HG02588 (cell line): ENCODE measurements around the gene MPV17.
"Not testable (repeated sequence)": the region's sequence is repeated elsewhere in the genome, so short reads cannot be mapped to it uniquely, and the experiment has no call there.

Source experiments
- ATAC-seq: cut with Tn5 transposase; IDR thresholded peaks from one replicate; pipeline ENCODE4 v1.9.1; 2021; ENCODE audit warnings: mild to moderate bottlenecking, moderate library complexity; ENCODE audit not compliant: unreplicated experiment

The MPV17 gene

DNA sequence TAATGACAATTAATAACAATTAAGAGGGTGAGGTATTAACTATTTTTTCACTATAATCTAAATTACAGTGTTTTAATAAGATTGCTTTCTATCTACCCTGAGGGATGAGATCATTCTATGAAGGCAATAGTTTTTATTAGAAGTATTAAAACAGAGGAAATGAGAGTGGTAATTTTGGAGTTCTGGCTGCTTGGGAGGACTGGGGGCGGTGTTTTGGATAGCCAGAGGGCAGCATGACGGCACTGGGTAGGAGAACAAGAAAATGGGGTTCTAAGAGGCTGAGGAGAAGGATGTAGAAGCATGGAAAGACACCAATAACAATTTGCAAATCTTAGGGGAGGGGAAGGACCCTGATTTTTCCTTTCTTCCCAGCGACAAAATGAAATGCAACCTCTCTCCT is 52.8 kb downstream of the MPV17 start:
- no peak for ATAC-seq

DNA sequence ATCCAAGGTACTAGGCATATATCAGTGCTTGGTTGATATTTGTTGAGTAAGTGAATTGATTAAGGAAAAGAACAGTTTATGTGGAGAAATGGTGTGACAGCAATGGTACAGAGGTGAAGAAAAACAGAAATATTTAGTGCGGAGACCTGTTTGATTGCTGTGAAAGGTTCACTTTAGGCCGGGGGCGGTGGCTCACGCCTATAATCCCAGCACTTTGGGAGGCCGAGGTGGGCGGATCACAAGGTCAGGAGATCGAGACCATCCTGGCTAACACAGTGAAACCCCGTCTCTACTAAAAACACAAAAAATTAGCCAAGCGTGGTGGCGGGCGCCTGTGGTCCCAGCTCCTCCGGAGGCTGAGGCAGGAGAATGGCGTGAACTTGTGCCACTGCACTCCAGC is 54.6 kb downstream of the MPV17 start:
- ATAC-seq = not testable (repeated sequence)

DNA sequence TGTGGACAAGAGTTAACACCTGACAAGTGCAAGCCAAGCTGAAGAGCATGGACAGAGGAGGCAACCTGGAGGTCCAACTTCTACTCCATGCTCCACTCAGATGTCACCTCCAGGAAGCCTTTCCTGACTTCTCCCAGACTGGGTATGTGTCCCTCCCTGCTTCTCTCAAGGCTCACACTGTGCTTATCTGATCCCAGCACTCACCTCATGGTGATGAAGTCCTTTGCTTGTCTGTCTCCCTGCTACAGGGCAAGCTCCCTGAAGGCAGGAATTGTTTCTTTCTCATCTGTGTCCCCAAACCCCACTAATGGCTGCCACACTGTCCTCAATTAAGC is 57.4 kb downstream of the MPV17 start:
- no peak for ATAC-seq

DNA sequence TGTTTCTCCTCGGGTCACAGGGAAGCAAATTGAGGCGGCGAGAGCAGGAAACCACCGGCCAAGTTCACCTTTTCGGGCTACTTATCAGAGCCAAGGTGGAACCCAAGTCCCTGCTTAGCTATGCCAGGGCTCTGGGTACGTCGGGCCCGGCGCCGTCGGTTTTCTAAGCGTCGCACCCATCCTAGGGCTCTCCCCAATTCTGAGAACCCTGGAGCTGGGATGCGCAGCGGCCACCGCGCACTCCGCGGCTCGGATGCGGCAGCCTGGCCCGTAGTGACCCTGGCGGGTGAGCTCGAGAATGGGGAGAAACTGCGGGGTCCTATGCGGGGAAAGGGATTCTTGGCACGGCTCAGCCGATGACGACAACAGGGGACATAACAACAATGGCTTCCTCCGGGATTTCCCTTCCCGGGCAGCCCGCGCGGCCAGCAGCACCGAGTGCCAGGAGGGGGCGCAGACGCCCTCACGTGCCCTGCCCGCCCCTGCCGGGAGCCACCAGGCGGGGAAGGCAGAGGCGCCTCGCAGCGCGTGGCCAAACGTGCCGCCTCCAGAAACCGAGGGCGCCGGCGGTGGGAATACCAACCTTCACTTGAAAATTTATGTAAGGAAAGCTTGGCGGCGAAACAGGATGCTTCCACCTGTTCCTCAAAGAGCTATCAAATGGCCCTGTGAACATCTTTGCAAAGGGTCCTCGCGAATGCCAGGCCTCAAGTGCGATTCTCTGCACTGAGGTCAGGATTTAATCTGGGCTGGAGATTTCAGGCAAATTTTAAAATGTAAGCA is 58.0 kb downstream of the MPV17 start:
- no peak for ATAC-seq

DNA sequence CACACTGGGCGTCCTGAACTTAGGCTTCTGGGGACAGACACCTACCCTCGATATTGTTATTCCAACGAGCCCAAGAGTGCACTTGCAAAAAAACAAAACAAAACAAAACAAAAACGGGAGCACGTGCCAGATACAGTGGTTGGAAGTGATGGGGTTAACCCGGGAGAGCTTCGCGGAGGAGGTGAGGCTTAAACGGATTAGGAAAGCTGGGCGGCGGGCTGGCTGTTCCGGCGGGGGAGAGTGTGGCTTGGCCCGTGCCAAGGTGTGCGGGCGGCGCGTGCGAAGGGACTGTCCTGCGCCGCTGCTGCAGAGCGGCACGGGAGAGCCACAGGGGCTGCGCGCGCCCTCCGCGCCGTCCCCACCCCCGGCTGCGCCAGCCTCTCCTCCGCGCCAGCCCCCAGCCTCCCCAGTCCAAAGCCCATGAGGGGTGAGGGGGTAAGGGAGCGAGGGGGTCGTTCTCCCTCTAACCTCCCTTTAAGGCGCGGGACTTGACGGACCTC is 58.6 kb downstream of the MPV17 start:
- no peak for ATAC-seq

DNA sequence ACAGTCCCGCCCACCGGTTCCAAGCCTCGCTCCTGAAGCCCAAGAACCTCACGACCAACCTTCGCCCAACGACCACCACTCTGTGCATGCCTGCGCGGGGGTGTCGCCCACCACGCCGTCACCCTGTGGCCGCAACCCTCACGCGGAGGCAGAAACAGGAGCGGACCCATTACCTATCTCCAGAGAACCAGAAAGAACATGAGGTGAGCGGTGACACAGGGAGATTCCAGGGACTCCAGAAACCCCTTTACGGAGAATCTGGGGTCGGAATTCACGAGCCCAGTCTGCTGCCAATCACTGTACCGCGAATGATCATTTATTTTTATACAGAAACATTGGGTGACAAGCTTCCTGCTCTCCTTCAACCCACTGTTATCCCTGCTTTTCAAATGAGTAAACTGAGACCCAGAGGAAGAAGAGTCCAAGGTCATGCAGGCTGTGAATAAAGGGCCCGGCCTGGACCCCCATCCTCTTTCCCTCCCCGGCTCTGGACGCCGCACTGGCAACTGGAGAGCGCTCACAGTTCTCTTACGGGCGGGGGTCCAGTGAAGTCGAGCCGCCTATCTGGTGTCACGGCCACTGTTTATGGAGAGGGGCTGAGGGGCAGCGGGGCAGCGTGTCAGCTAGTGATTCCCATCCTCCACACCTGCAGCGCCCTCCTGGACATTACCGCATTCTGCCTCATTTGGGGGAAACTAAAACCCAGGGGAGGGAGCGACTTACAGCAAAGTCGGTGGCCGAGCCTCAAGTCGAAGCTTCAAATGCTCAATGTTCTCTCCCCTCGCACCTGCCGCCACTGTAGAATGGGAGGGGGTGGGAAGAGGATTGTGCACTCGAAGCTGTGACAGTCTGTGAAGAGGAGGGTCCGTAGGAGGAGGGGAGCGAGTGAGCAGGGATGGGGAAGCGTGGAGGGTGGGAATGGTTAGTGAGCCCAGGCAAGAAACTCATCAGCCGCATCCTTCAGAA is 59.3 kb downstream of the MPV17 start:
- no peak for ATAC-seq

DNA sequence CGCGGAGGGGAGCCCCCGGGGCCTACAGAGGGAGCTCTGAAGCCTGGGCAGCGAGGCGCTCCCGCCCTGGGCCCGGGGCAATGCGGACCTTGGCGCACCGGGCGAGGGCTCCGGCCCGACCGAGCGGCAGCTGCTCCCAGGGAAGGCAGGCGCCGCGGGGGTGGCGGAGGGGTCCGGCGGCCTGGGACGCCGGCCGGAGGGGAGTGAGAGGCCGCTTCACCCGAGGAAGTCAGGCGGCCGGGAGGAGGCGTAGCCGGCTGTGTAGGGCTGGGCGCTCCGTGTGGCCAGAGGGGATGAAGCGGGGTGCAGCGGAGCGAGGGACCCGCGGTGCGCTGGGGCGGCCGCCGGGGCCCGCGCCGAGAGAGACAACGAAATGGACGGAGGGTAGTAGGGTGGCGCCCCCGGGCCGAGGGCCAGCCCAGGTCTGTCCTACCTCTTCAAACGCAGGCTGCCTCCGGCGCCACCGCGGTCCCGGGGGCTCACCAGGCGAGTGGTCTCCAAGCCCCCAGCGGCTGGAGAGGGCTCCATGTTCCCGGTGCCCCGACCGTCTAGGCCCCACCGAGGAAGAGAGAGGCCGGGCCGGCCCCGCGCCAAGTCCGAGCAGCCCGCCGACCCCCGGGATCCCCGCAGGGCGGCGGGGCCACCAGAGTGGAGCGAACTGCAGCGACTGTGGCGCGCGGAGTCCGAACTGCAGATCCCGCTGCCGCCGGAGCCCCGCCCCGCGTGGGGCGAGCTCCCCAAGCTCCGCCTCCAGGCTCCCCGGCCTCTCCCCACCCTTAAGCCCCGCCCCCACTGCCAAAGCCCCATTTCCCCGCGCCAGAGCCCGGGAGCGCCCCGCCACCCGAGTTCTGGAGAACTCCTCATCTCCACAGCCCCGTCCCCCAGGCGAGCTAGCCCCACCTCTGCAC is 60.3 kb downstream of the MPV17 start, which contains the start of gene SLC30A3:
Gene SLC30A3, minus strand, starts transcription at position 669 of the 908 bp plus-strand sequence. Its CDS starts 141 bp downstream, at position 528.
- ATAC-seq = no peak

DNA sequence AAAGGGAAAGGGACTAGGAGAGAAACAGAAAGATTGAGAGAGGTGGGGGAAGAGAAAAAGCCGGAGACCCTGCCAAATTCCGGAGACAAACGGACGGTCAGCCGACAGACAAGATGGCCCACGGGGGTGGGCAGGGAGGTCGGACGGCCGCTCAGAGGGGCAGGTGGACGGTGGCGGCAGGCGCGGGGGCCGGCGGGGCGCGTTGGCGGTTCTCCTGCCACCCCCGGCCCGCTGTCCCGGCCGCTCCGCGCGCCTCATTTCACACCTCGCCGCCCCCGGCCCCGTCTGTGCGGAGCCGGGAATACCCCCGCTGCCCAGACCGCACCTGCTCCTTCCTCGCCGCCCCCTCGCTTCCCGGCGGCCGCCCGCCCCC is 61.0 kb downstream of the MPV17 start:
- ATAC-seq = no peak

DNA sequence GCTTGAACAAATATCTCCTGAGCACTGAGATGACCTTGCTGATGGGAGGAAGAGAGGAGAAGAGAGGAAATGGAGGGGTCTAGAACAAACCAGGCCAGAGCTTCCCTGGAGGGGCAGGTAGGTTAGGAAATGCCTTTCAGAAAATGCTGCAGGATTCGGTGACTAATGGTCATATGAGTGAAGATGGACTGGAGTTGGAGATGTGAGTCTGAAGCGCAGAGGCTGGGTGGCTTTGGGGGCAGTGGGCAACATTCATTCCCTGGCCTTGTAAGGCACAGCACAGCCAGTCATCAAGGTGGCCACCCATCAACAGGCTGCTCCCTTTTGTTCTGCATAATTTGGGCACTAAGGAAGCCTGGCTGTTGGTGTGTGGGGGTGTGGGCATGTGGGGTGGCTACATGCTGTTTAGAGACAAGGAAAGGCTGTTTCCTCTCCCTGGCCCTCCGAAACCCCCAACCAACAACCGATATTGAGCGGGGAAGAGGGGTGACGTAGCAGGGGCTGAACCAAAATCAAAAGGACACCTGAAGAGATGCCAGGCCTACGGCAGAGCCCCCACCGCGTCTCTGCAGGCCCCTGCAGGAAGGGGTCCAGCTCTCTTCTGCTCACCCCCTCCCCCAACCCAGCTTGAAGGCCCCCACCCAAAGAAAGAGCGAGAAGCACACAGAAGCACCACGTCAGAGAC is 61.5 kb downstream of the MPV17 start:
- ATAC-seq = no peak
